Measurements from ENCODE around the gene RBMY1B.
"Not testable (repeated sequence)": the region's sequence is repeated elsewhere in the genome, so short reads cannot be mapped to it uniquely, and the experiment has no call there.

Gene RBMY1B

GRCh38 chrY:21511038-21511437 is at the start of gene RBMY1B:
Gene RBMY1B (plus strand): TSS chrY:21511338. CDS start chrY:21513351, 2,013 bp downstream.
- H3K27me3 ChIP-seq (ENCODE audit: control insufficient read depth in 1 of 2, insufficient read depth in 2 of 2, low read length in 2 of 2); H3K27ac ChIP-seq (ENCODE audit: low read length); H3K4me3 ChIP-seq (ENCODE audit: low read length in 2 of 2): not testable (repeated sequence)

DNA sequence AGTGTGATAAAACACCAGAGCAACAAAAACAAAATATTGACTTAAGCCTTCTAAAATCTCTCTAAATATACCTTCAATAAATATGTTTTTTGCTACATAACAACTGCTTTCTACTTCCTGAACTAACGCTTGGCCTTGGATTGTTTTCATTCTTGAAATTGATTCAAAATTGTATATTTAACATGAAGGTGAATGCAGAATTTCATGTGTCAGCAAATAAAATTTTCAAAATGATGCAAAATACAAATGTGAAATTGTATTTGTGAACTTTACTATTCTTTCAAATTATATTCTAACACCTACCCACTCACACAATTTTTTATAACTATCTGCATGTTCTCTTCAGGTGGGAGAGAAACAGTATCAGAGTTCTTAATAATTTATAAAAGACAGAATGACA is 48.2 kb upstream of the RBMY1B start:
- H3K27ac ChIP-seq (ENCODE audit: low read length); H3K36me3 ChIP-seq (ENCODE audit: control insufficient read depth in 2 of 2, insufficient read depth in 2 of 2, low read length in 2 of 2); H3K9ac ChIP-seq (ENCODE audit: low read length in 2 of 2); H3K27me3 ChIP-seq (ENCODE audit: control insufficient read depth in 1 of 2, insufficient read depth in 2 of 2, low read length in 2 of 2); H3K4me1 ChIP-seq (ENCODE audit: control insufficient read depth, insufficient read depth, low read length); H3K9me3 ChIP-seq (ENCODE audit: control insufficient read depth in 2 of 2, low read length in 2 of 2); H3K4me3 ChIP-seq (ENCODE audit: low read length in 2 of 2): not testable (repeated sequence)

More at GRCh38 chrY:21511038-21511437, at the start of gene RBMY1B:
- H3K9ac ChIP-seq (ENCODE audit: low read length in 2 of 2); H3K4me1 ChIP-seq (ENCODE audit: control insufficient read depth, insufficient read depth, low read length); H3K9me3 ChIP-seq (ENCODE audit: control insufficient read depth in 2 of 2, low read length in 2 of 2); H3K36me3 ChIP-seq (ENCODE audit: control insufficient read depth in 2 of 2, insufficient read depth in 2 of 2, low read length in 2 of 2): not testable (repeated sequence)

DNA sequence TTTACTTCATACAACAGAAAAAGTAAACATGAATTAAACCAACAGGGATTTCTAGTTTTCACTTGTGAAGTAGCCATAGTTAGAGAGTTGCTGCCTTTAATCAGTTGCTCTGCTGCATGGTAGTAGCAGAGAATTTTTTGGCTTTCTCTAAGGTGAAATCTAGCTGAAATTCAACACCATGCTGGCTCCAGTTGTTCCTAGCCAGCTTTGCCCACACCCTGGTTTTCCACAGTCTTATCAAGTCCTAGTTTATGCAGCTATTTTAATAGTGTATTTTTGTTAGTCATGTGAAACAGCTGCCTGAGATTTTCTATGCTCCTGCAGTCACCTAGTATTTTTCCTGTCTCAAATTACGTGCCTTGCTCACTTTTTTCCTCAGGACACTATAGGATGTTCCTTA is 28.2 kb upstream of the RBMY1B start:
- no peak overlapping the region for H3K27ac ChIP-seq (ENCODE audit: low read length)

DNA sequence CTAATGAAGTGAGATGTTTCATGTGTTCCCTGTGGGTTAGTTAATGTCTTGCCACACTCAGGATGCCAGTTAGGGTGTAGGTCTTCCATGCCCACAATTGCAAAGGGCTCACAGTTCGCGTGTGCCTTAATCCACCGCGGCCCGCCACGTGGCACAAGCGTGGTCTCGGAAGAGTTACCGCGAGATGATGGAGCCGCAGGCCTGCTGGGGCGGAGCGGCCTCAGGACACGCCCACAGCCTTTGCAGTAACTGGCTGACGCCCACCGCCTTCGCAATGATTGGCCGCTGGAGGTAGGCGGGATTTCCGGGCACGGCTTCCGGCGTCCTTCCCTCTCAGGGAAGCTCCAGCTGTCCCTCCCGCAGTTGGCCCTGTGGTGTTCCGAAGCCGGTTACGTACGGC is 23.4 kb downstream of the RBMY1B start, which contains the start of gene RBMY1A1:
RBMY1A1 (plus strand) TSS at position 301 of the 400 bp plus-strand sequence. CDS start 2,013 bp downstream, outside the sequence.
- H3K36me3 ChIP-seq (ENCODE audit: control insufficient read depth in 2 of 2, insufficient read depth in 2 of 2, low read length in 2 of 2); H3K27ac ChIP-seq (ENCODE audit: low read length); H3K4me1 ChIP-seq (ENCODE audit: control insufficient read depth, insufficient read depth, low read length); H3K27me3 ChIP-seq (ENCODE audit: control insufficient read depth in 1 of 2, insufficient read depth in 2 of 2, low read length in 2 of 2); H3K4me3 ChIP-seq (ENCODE audit: low read length in 2 of 2); H3K9ac ChIP-seq (ENCODE audit: low read length in 2 of 2); H3K9me3 ChIP-seq (ENCODE audit: control insufficient read depth in 2 of 2, low read length in 2 of 2): not testable (repeated sequence)

More for the DNA sequence above, 28.2 kb upstream of the RBMY1B start:
- Histone ChIP-seq H3K4me3 (ENCODE audit: low read length in 2 of 2) (no peak overlapping the region), H3K36me3 (ENCODE audit: control insufficient read depth in 2 of 2, insufficient read depth in 2 of 2, low read length in 2 of 2) (no peaks in the 10 kb centered on the region), H3K9ac (ENCODE audit: low read length in 2 of 2) (no peak overlapping the region), H3K4me1 (ENCODE audit: control insufficient read depth, insufficient read depth, low read length) (no peaks in the 10 kb centered on the region), H3K27me3 (ENCODE audit: control insufficient read depth in 1 of 2, insufficient read depth in 2 of 2, low read length in 2 of 2) (no peaks in the 10 kb centered on the region), H3K9me3 (ENCODE audit: control insufficient read depth in 2 of 2, low read length in 2 of 2) (no peaks in the 10 kb centered on the region)

GRCh38 chrY:21559316-21559984 is 48.3 kb downstream of the RBMY1B start:
- not testable (repeated sequence) for H3K4me3 ChIP-seq (ENCODE audit: low read length in 2 of 2); H3K9me3 ChIP-seq (ENCODE audit: control insufficient read depth in 2 of 2, low read length in 2 of 2); H3K36me3 ChIP-seq (ENCODE audit: control insufficient read depth in 2 of 2, insufficient read depth in 2 of 2, low read length in 2 of 2); H3K4me1 ChIP-seq (ENCODE audit: control insufficient read depth, insufficient read depth, low read length); H3K27me3 ChIP-seq (ENCODE audit: control insufficient read depth in 1 of 2, insufficient read depth in 2 of 2, low read length in 2 of 2); H3K27ac ChIP-seq (ENCODE audit: low read length); H3K9ac ChIP-seq (ENCODE audit: low read length in 2 of 2)
